Endothelial cell of umbilical vein (primary cell): ENCODE data around the gene RAI1. TPM values are rescaled to one million over a fixed set of nuclear protein-coding genes. Genes with fewer than 3 reads are reported as not detected.

ENCODE experiments used
- BruUV-seq: library from RNA; stranded (reverse); fragments of 400-500 nt; replicated peaks from 2 replicates; lab custom pipeline; 2021; lab: Mats Ljungman, UMichigan
- CTCF ChIA-PET: fragments of 300-600, 350-600 bp; sonication (Branson Sonifier 250); formaldehyde crosslinking; loops from one replicate; lab custom pipeline; 2021; ENCODE audit warnings: antibody characterized with exemption, inconsistent platforms; lab: Charles Lee
- POLR2A ChIA-PET: fragments of 300-600, 350-600 bp; sonication (Branson Sonifier 250); formaldehyde crosslinking; loops from one replicate; lab custom pipeline; 2021; ENCODE audit warnings: antibody characterized with exemption, inconsistent platforms; lab: Charles Lee
- DNase-seq: peaks from one replicate; pipeline ENCODE4 v3.0.0-alpha.2; 2011; ENCODE audit warnings: low read depth, low spot score
- FAIRE-seq: peaks from 2 replicates; lab custom pipeline; 2011; peaks lifted over from hg19 to GRCh38; lab: Jason Lieb, UNC
- H2AFZ ChIP-seq: 2 replicates; pipeline ENCODE4 v1.6.0; 2012; ENCODE audit warnings: low read depth, low read length, control low read depth, inconsistent platforms
- H3K27ac ChIP-seq: 2 replicates; pipeline ENCODE4 v1.5.1; 2011; ENCODE audit warnings: low read depth, mild to moderate bottlenecking, control low read depth, low read length, moderate library complexity; ENCODE audit not compliant: insufficient read depth
- H3K27me3 ChIP-seq, 2 experiments: 2 replicates each; pipeline versions ENCODE4 v1.6.0 to v1.6.1; 2011; ENCODE audit warnings: low read length in 2 of 2, mixed read lengths in 1 of 2; ENCODE audit not compliant: control insufficient read depth in 2 of 2, insufficient read depth in 2 of 2
- H3K36me3 ChIP-seq, 2 experiments: 2 replicates in 1 of 2; 3 replicates in 1 of 2; pipeline ENCODE4 v1.5.1; 2011; ENCODE audit warnings: low read length in 2 of 2, mild to moderate bottlenecking in 1 of 2, moderate library complexity in 1 of 2; ENCODE audit not compliant: control insufficient read depth in 2 of 2, insufficient read depth in 2 of 2; ENCODE audit errors: extremely low read depth in 1 of 2
- H3K4me1 ChIP-seq: 3 replicates; pipeline ENCODE4 v1.5.1; 2011; ENCODE audit warnings: mild to moderate bottlenecking, low read length; ENCODE audit not compliant: control insufficient read depth, insufficient read depth; ENCODE audit errors: extremely low read depth
- H3K4me2 ChIP-seq: 2 replicates; pipeline ENCODE4 v1.6.1; 2011; ENCODE audit warnings: low read length, control low read depth, mixed read lengths; ENCODE audit not compliant: insufficient read depth
- H3K4me3 ChIP-seq, 3 experiments: fragments of 200-600 bp in 1 of 3; sonication (generic), shearing (Covaris generic) in 1 of 3; replicated peaks in 1 of 3; 2 replicates each; pipeline ENCODE4 v1.5.1; 2011 to 2016; ENCODE audit warnings: control low read depth in 3 of 3, low read length in 3 of 3, mild to moderate bottlenecking in 2 of 3, inconsistent platforms in 1 of 3, low read depth in 1 of 3, moderate library complexity in 1 of 3; ENCODE audit not compliant: insufficient read depth in 1 of 3
- H3K79me2 ChIP-seq: 2 replicates; pipeline ENCODE4 v1.6.0; 2012; ENCODE audit warnings: low read length, inconsistent platforms; ENCODE audit not compliant: control insufficient read depth, insufficient read depth
- H3K9ac ChIP-seq: replicated peaks from 2 replicates; pipeline ENCODE3; 2011; ENCODE audit warnings: low read length, control low read depth; ENCODE audit not compliant: insufficient read depth; ENCODE audit errors: extremely low read depth
- H3K9me1 ChIP-seq: replicated peaks from 3 replicates; pipeline ENCODE4 v1.6.0; 2011; ENCODE audit warnings: mild to moderate bottlenecking, low read length; ENCODE audit not compliant: control insufficient read depth, insufficient read depth; ENCODE audit errors: extremely low read depth
- H3K9me3 ChIP-seq: replicated peaks from 2 replicates; pipeline ENCODE4 v1.5.1; 2012; ENCODE audit warnings: low read length, inconsistent platforms; ENCODE audit not compliant: control insufficient read depth, insufficient read depth
- H4K20me1 ChIP-seq: replicated peaks from 2 replicates; pipeline ENCODE3; 2011; ENCODE audit warnings: mild to moderate bottlenecking, low read length; ENCODE audit not compliant: control insufficient read depth, insufficient read depth; ENCODE audit errors: extremely low read depth
- EZH2 ChIP-seq: IDR thresholded peaks from 2 replicates; pipeline ENCODE4 v1.6.1; 2012; ENCODE audit warnings: borderline replicate concordance, low read depth, mild to moderate bottlenecking, moderate library complexity, low read length, inconsistent platforms; ENCODE audit not compliant: severe bottlenecking
- FOS ChIP-seq: IDR thresholded peaks from 2 replicates; pipeline ENCODE4 v1.6.1; 2011; ENCODE audit warnings: mild to moderate bottlenecking, low read length, moderate library complexity, borderline replicate concordance; ENCODE audit not compliant: insufficient read depth
- GATA2 ChIP-seq: IDR thresholded peaks from 2 replicates; pipeline ENCODE4 v1.7.0; 2011; ENCODE audit warnings: low read depth, mild to moderate bottlenecking, moderate library complexity, mixed read lengths, low read length; ENCODE audit not compliant: insufficient read length, insufficient read depth
- JUN ChIP-seq: IDR thresholded peaks from 2 replicates; pipeline ENCODE4 v1.6.1; 2011; ENCODE audit warnings: borderline replicate concordance, low read depth; ENCODE audit not compliant: insufficient read length, insufficient read depth
- MYC ChIP-seq: IDR thresholded peaks from one replicate; pipeline ENCODE4 v1.6.1; 2011; ENCODE audit warnings: mild to moderate bottlenecking, low read depth, low read length
- POLR2A ChIP-seq: IDR thresholded peaks from 2 replicates; pipeline ENCODE4 v1.6.1; 2012; ENCODE audit warnings: low read depth, mild to moderate bottlenecking, control low read depth, low read length
- POLR2AphosphoS5 ChIP-seq: IDR thresholded peaks from 2 replicates; pipeline ENCODE4 v1.6.1; 2012; ENCODE audit warnings: low read depth, mild to moderate bottlenecking, control low read depth, low read length, moderate library complexity; ENCODE audit not compliant: insufficient read depth
- dilution Hi-C: fragments of 300-500 bp; cut with MboI; formaldehyde crosslinking; loops from one replicate; pipeline ENCODE4 v1.15.0; 2019; ENCODE audit warnings: low sequenced_read_pairs; ENCODE audit not compliant: extremely low pct_ligation_motif_present
- intact Hi-C: fragments of 100-400 bp; cut with micrococcal nuclease; formaldehyde crosslinking; loops from one replicate; pipeline ENCODE4 v1.10.0; 2022
- polyA plus RNA-seq, 4 experiments: library from polyadenylated mRNA; depleted of rRNA in 3 of 4; stranded (reverse) in 3 of 4; unstranded in 1 of 4; fragments of >200 nt; gene quantifications; 2 replicates each; pipeline versions ENCODE4 v1.2.1 to v1.2.3, GENCODE V29; 2011 to 2012; ENCODE audit warnings: missing spikeins in 1 of 4
- total RNA-seq: library from RNA; stranded (reverse); gene quantifications from 2 replicates; pipeline ENCODE4 v1.2.3, GENCODE V29; 2021
- TF ChIP-seq, protein P1 (sequence below), 2 donors: IDR thresholded peaks; 1 replicate in 1 of 2; 2 replicates in 1 of 2; pipeline ENCODE4 v1.5.1; 2011; ENCODE audit warnings: low read length in 2 of 2, mild to moderate bottlenecking in 2 of 2, moderate library complexity in 2 of 2, control low read depth in 1 of 2, inconsistent platforms in 1 of 2, low read depth in 1 of 2; ENCODE audit not compliant: insufficient read depth in 1 of 2; ENCODE audit errors: extremely low read depth in 1 of 2
- TF ChIP-seq, protein P2 (sequence below): IDR thresholded peaks from 2 replicates; pipeline ENCODE4 v1.6.1; 2011; ENCODE audit not compliant: insufficient read depth, insufficient read length

RAI1 gene
- total and polyA plus RNA-seq, 2 donors (not counting 3 experiments of a cell fraction or from before 2014, with no cell fraction given) = 7.8 to 43.3 TPM

DNA sequence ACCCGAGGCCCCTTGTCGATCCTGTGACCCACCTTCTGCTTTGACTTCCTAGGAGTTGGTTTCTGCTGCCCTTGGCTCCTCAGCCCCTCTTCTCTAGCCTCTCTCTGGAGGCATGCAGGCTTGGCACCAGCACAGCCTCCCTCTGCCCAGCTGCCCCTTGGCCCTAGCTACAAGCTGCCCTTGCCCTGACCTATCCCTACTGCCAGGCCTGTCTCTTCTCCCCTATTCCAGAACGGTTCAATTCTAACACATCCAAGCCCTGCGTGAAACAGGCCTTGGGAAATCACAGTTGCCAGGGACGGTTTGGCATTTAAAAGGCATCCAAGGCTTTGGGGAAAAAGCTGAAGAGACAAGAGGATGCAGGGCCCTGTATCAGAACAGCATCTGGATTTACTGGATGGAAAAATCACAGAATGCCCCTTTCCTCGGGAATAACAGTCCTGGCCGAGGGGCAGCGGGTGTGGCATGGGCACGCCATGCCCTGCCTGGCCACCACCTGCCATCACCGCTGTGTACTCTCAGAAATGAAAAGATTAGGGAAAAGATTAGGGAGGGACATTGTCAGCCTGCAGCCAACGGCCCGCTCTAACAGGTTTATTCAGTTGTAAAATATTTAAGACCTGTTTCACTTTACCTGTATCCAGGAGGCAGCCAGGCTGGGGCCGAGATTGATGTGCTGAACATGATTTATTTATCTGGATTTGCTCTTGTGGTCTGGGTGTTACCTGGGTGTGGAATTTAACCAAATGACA is 15.8 kb downstream of the RAI1 start:
- Histone ChIP-seq H3K27me3 (no peaks in the 10 kb centered on the region), H3K4me2 (no peak overlapping the region), H3K9me3 (no peaks in the 10 kb centered on the region), H2AFZ (no peak overlapping the region), H3K79me2 (peaks cover 76% of the 10 kb centered on the region), H3K27ac (no peak overlapping the region), H3K4me3 (no peak overlapping the region), H3K36me3 (no peaks in the 10 kb centered on the region), H3K9ac (no peak overlapping the region), H4K20me1 (peaks cover 2% of the 10 kb centered on the region), H3K4me1 (peaks cover 39% of the 10 kb centered on the region), H3K9me1 (no peaks in the 10 kb centered on the region)
- DNase-seq (no peak), FAIRE-seq (no peak)
- intact Hi-C loops = no loop called here
- POLR2A ChIA-PET = no interaction called here
- CTCF ChIA-PET = no interaction called here
- BruUV-seq = no TSS peak
- TF ChIP-seq FOS = no peak
- TF ChIP-seq EZH2 = no peak
- TF ChIP-seq, protein P1, sequence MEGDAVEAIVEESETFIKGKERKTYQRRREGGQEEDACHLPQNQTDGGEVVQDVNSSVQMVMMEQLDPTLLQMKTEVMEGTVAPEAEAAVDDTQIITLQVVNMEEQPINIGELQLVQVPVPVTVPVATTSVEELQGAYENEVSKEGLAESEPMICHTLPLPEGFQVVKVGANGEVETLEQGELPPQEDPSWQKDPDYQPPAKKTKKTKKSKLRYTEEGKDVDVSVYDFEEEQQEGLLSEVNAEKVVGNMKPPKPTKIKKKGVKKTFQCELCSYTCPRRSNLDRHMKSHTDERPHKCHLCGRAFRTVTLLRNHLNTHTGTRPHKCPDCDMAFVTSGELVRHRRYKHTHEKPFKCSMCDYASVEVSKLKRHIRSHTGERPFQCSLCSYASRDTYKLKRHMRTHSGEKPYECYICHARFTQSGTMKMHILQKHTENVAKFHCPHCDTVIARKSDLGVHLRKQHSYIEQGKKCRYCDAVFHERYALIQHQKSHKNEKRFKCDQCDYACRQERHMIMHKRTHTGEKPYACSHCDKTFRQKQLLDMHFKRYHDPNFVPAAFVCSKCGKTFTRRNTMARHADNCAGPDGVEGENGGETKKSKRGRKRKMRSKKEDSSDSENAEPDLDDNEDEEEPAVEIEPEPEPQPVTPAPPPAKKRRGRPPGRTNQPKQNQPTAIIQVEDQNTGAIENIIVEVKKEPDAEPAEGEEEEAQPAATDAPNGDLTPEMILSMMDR (IDR thresholded peaks at IDR 0.05; ENCODE audit: extremely low read depth in 1 of 2, insufficient read depth in 1 of 2, low read depth in 1 of 2, low read length in 2 of 2) = no peak
- TF ChIP-seq, protein P2, sequence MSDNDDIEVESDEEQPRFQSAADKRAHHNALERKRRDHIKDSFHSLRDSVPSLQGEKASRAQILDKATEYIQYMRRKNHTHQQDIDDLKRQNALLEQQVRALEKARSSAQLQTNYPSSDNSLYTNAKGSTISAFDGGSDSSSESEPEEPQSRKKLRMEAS = no peak
- no peak for TF ChIP-seq POLR2AphosphoS5
- TF ChIP-seq JUN = no peak
- TF ChIP-seq GATA2 = no peak
- TF ChIP-seq POLR2A = no peak
- no peak for TF ChIP-seq MYC
- dilution Hi-C loops = no loop called here
